ENCODE measurements around the gene SIN3A.
"Not testable (repeated sequence)": the region's sequence is repeated elsewhere in the genome, so short reads cannot be mapped to it uniquely, and the experiment has no call there.

The SIN3A gene

GRCh38 chr15:75332093-75332492 is 119.4 kb downstream of the SIN3A start:
- DNase-seq = not testable (repeated sequence)

GRCh38 chr15:75329571-75329970 is 121.9 kb downstream of the SIN3A start:
- no peak for DNase-seq

- DNase-seq = no peak
Observed at GRCh38 chr15:75328493-75329314, 122.8 kb downstream of the SIN3A start.

- DNase-seq = no peak
Observed at GRCh38 chr15:75327491-75327890, 124.0 kb downstream of the SIN3A start.

GRCh38 chr15:75327005-75327404 is 124.5 kb downstream of the SIN3A start:
- no peak for DNase-seq

GRCh38 chr15:75325922-75326321 is 125.6 kb downstream of the SIN3A start:
- no peak for DNase-seq

GRCh38 chr15:75321711-75322110 is 129.8 kb downstream of the SIN3A start:
- no peak for DNase-seq

All from hippocampal formation (tissue), 2 donors.